HepG2 (cell line): Measurements from ENCODE around the gene DIPK1C. TPM values are rescaled to one million over a fixed set of nuclear protein-coding genes. Genes with fewer than 3 reads are reported as not detected.

Experiments used
- ATAC-seq: fragments of 200-7000 bp; cut with Tn5 transposase; 3 replicates; pipeline ENCODE4 v1.9.1; 2020; ENCODE audit warnings: mild to moderate bottlenecking, moderate library complexity
- BruUV-seq: library from RNA; stranded (reverse); fragments of 400-500 nt; replicated peaks from 2 replicates; lab custom pipeline; 2021; lab: Mats Ljungman, UMichigan
- CTCF ChIA-PET: fragments of 300-600 bp; formaldehyde crosslinking; extraction: SDS; loops from one replicate; lab custom pipeline; 2021; ENCODE audit warnings: low total read pairs, inconsistent platforms, low intra/inter-chr PET ratio; lab: Yijun Ruan, JAX
- POLR2A ChIA-PET: fragments of 350-600 bp; sonication (Branson Sonifier 250); formaldehyde crosslinking; loops from one replicate; lab custom pipeline; 2020; ENCODE audit warnings: antibody characterized with exemption, inconsistent platforms; lab: Yijun Ruan, JAX
- DNase-seq: peaks from one replicate; pipeline ENCODE4 v3.0.0-alpha.2; 2015; ENCODE audit warnings: low spot score
- FAIRE-seq: peaks from 3 replicates; lab custom pipeline; 2011; peaks lifted over from hg19 to GRCh38; lab: Jason Lieb, UNC
- H2AFZ ChIP-seq: one replicate; pipeline ENCODE4 v1.6.1; 2011; ENCODE audit warnings: low read length, inconsistent platforms
- H3K27ac ChIP-seq: fragments of 300-600 bp; 3 replicates; pipeline ENCODE4 v1.8.0; 2011; ENCODE audit warnings: mixed run types, mild to moderate bottlenecking, mixed read lengths, low read length, inconsistent platforms; ENCODE audit not compliant: insufficient read depth; ENCODE audit errors: extremely low read length
- H3K27me3 ChIP-seq, 2 experiments: fragments of 200-600 bp in 1 of 2; 2 replicates in 1 of 2; 3 replicates in 1 of 2; pipeline versions ENCODE4 v1.6.0 to v1.8.0; 2011; ENCODE audit warnings: low read length in 2 of 2, mild to moderate bottlenecking in 2 of 2, moderate library complexity in 2 of 2, inconsistent platforms in 1 of 2; ENCODE audit not compliant: insufficient read depth in 2 of 2, control insufficient read depth in 1 of 2
- H3K36me3 ChIP-seq, 2 experiments: fragments of 200-600 bp in 1 of 2; replicated peaks in 1 of 2; 2 replicates in 1 of 2; 3 replicates in 1 of 2; pipeline versions ENCODE4 v1.5.1 to v1.8.0; 2011; ENCODE audit warnings: low read length in 2 of 2, inconsistent platforms in 1 of 2; ENCODE audit not compliant: insufficient read depth in 2 of 2, control insufficient read depth in 1 of 2
- H3K4me1 ChIP-seq: 2 replicates; pipeline ENCODE4 v1.5.1; 2012; ENCODE audit warnings: low read length, inconsistent platforms; ENCODE audit not compliant: insufficient read depth
- H3K4me2 ChIP-seq: 2 replicates; pipeline ENCODE4 v1.6.0; 2011; ENCODE audit warnings: low read depth, low read length, inconsistent platforms
- H3K4me3 ChIP-seq, 3 experiments: fragments of 200-600 bp in 1 of 3; sonication (generic), shearing (Covaris generic) in 1 of 3; replicated peaks in 1 of 3; 2 replicates each; pipeline ENCODE4 v1.5.1; 2011 to 2016; ENCODE audit warnings: low read length in 3 of 3, inconsistent platforms in 2 of 3, low read depth in 2 of 3, mild to moderate bottlenecking in 2 of 3, control low read depth in 1 of 3, mixed read lengths in 1 of 3; ENCODE audit not compliant: insufficient read depth in 1 of 3
- H3K79me2 ChIP-seq: one replicate; pipeline ENCODE4 v1.6.1; 2011; ENCODE audit warnings: low read length, inconsistent platforms; ENCODE audit not compliant: insufficient read depth
- H3K9ac ChIP-seq: 2 replicates; pipeline ENCODE4 v1.6.0; 2011; ENCODE audit warnings: mild to moderate bottlenecking, low read depth, low read length, inconsistent platforms; ENCODE audit not compliant: insufficient read depth
- H3K9me3 ChIP-seq: 2 replicates; pipeline ENCODE4 v1.5.1; 2012; ENCODE audit warnings: mild to moderate bottlenecking, low read length
- H4K20me1 ChIP-seq: 2 replicates; pipeline ENCODE4 v1.6.0; 2011; ENCODE audit warnings: inconsistent platforms, mild to moderate bottlenecking, low read length, moderate library complexity; ENCODE audit not compliant: insufficient read depth
- ATF7-NPFF ChIP-seq: sonication (generic); formaldehyde crosslinking; IDR thresholded peaks from 2 replicates; pipeline ENCODE4 v1.8.1; 2023; ENCODE audit warnings: mild to moderate bottlenecking, low read depth, missing genetic modification reagents, moderate library complexity
- DRAP1 ChIP-seq: IDR thresholded peaks from 2 replicates; pipeline ENCODE4 v1.6.1; 2016; ENCODE audit warnings: missing genetic modification reagents, missing compliant biosample characterization
- GZF1 ChIP-seq: sonication (generic); formaldehyde crosslinking; IDR thresholded peaks from 2 replicates; pipeline ENCODE4 v1.5.1; 2020; ENCODE audit warnings: mild to moderate bottlenecking, missing genetic modification reagents
- ONECUT2 ChIP-seq: sonication (generic); formaldehyde crosslinking; IDR thresholded peaks from 2 replicates; pipeline ENCODE4 v1.4.0; 2020; ENCODE audit warnings: missing genetic modification reagents
- PITX1 ChIP-seq: sonication (generic); formaldehyde crosslinking; IDR thresholded peaks from 2 replicates; pipeline ENCODE4 v1.5.1; 2020; ENCODE audit warnings: mild to moderate bottlenecking, missing genetic modification reagents
- PPARG ChIP-seq: conservative IDR thresholded peaks from 2 replicates; pipeline ENCODE4 v1.6.1; 2016; ENCODE audit warnings: missing biosample characterization, missing genetic modification reagents
- RCOR2 ChIP-seq: IDR thresholded peaks from 2 replicates; pipeline ENCODE4 v1.6.1; 2016; ENCODE audit warnings: missing biosample characterization, missing genetic modification reagents
- SKI ChIP-seq: fragments of 450-650 bp; IDR thresholded peaks from one replicate; pipeline ENCODE4 v1.6.1; 2018; ENCODE audit warnings: mild to moderate bottlenecking; ENCODE audit not compliant: partially characterized antibody
- SRSF1 ChIP-seq: fragments of 200-400 bp; formaldehyde crosslinking; optimal IDR thresholded peaks from 2 replicates; pipeline ENCODE3; 2017; ENCODE audit warnings: mild to moderate bottlenecking, low read depth, low read length, moderate library complexity
- ZBTB44 ChIP-seq: sonication (generic); formaldehyde crosslinking; IDR thresholded peaks from 2 replicates; pipeline ENCODE4 v1.4.0; 2020; ENCODE audit warnings: missing genetic modification reagents
- ZC3H4 ChIP-seq: sonication (generic); formaldehyde crosslinking; IDR thresholded peaks from 2 replicates; pipeline ENCODE4 v1.4.0; 2020; ENCODE audit warnings: missing genetic modification reagents, borderline replicate concordance
- ZNF205 ChIP-seq: IDR thresholded peaks from 2 replicates; pipeline ENCODE4 v1.6.1; 2018; ENCODE audit warnings: missing biosample characterization, missing genetic modification reagents
- ZNF414 ChIP-seq: sonication (generic); formaldehyde crosslinking; IDR thresholded peaks from 2 replicates; pipeline ENCODE4 v1.5.0; 2020; ENCODE audit warnings: missing genetic modification reagents
- ZNF589 ChIP-seq: sonication (generic); formaldehyde crosslinking; conservative IDR thresholded peaks from 2 replicates; pipeline ENCODE4 v1.8.0; 2022; ENCODE audit warnings: mild to moderate bottlenecking, moderate library complexity, missing genetic modification reagents
- ZNF644 ChIP-seq: IDR thresholded peaks from 2 replicates; pipeline ENCODE4 v1.6.1; 2016; ENCODE audit warnings: low read depth
- ZNF775 ChIP-seq: sonication (generic); formaldehyde crosslinking; IDR thresholded peaks from 2 replicates; pipeline ENCODE4 v1.4.0; 2020; ENCODE audit warnings: missing genetic modification reagents, mild to moderate bottlenecking, moderate library complexity, borderline replicate concordance
- WGBS: methylation state at CpG from one replicate; pipeline ENCODE4 v1.1.6; 2017; ENCODE audit warnings: low lambda C conversion rate; 5-methylcytosine and 5-hydroxymethylcytosine counted together
- in situ Hi-C: cut with HindIII; loops from 2 replicates; pipeline ENCODE4 v1.10.0; 2017; ENCODE audit warnings: low pct_unique_long_range_greater_than_20kb; ENCODE audit not compliant: extremely low pct_ligation_motif_present
- intact Hi-C: fragments of 100-400 bp; cut with micrococcal nuclease; formaldehyde crosslinking; loops from one replicate; pipeline ENCODE4 v1.10.0; 2022; ENCODE audit not compliant: unreplicated experiment
- polyA plus RNA-seq, 8 experiments: library from polyadenylated mRNA; depleted of rRNA in 3 of 8; stranded (reverse) in 7 of 8; unstranded in 1 of 8; fragments of >200 nt; fragmentation: Illumina TruSeq in 4 of 8; extraction: Trizol in 4 of 8; gene quantifications; 2 replicates each; pipeline versions ENCODE4 v1.2.1 to v1.2.3, GENCODE V29; 2011 to 2016; ENCODE audit warnings: low read depth in 4 of 8, missing spikeins in 1 of 8, mixed read lengths in 1 of 8; ENCODE audit not compliant: insufficient read depth in 1 of 8
- total RNA-seq, 5 experiments: library from RNA; depleted of rRNA; stranded (reverse); fragments of >200 nt; fragmentation: Illumina TruSeq; extraction: Trizol; gene quantifications; 2 replicates each; pipeline ENCODE4 v1.2.3, GENCODE V29; 2016; ENCODE audit warnings: low read depth in 1 of 5

DIPK1C gene
- total and polyA plus RNA-seq, 2 of the 13 experiments (the other 11 are each of a cell fraction or from before 2014, with no cell fraction given): 1.8 TPM; not detected in 1

- WGBS: 44% methylated on average over 7 of the region's 7 CpGs
- POLR2A ChIA-PET: no interaction called here
- Histone ChIP-seq H3K36me3 (no peaks in the 10 kb centered on the region), H3K9ac (no peak overlapping the region), H3K27ac (no peak overlapping the region), H3K79me2 (no peaks in the 10 kb centered on the region), H4K20me1 (no peaks in the 10 kb centered on the region), H3K9me3 (no peaks in the 10 kb centered on the region), H3K4me2 (no peak overlapping the region), H3K4me1 (peaks cover 4% of the 10 kb centered on the region), H3K27me3 (peaks cover 3 to 70% of the 10 kb centered on the region in 2 experiments; a peak in 4 of 5 replicates), H3K4me3 (no peak overlapping the region), H2AFZ (no peak overlapping the region)
- BruUV-seq: no TSS peak
- CTCF ChIA-PET: no interaction called here
- intact Hi-C loops (no loop called here), in situ Hi-C loops (no loop called here)
- FAIRE-seq: no peak
- TF ChIP-seq GZF1 (CRISPR knock-in tag): no peak
- no peak for TF ChIP-seq PITX1 (CRISPR knock-in tag)
- TF ChIP-seq ZNF589: no peak
- no peak for DNase-seq
- no peak for ATAC-seq
Observed at GRCh38 chr18:74456017-74456348, 1.1 kb downstream of the DIPK1C start.

GRCh38 chr18:74455386-74455785 is 1.7 kb downstream of the DIPK1C start:
- Histone ChIP-seq H3K27ac (no peak overlapping the region), H3K4me3 (no peak overlapping the region), H3K4me1 (peaks cover 9% of the 10 kb centered on the region), H4K20me1 (no peaks in the 10 kb centered on the region), H3K36me3 (no peaks in the 10 kb centered on the region), H3K9ac (no peak overlapping the region), H2AFZ (no peak overlapping the region), H3K79me2 (no peaks in the 10 kb centered on the region), H3K4me2 (no peak overlapping the region), H3K27me3 (peaks cover 3 to 76% of the 10 kb centered on the region in 2 experiments; a peak in 4 of 5 replicates), H3K9me3 (no peaks in the 10 kb centered on the region)
- DNase-seq (no peak), ATAC-seq (no peak), FAIRE-seq (no peak)
- intact Hi-C loops: no loop called here
- ChIA-PET POLR2A (no interaction called here), CTCF (no interaction called here)
- in situ Hi-C loops: no loop called here
- 64% methylated on average over 10 of the region's 10 CpGs for WGBS
- no TSS peak for BruUV-seq
- TF ChIP-seq ZNF205 (CRISPR knock-in tag) (no peak), DRAP1 (CRISPR knock-in tag) (no peak), SRSF1 (no peak), PPARG (CRISPR knock-in tag) (no peak), ATF7-NPFF (CRISPR knock-in tag) (no peak), ZNF644 (CRISPR knock-in tag) (no peak), ZBTB44 (CRISPR knock-in tag) (no peak), ZNF775 (CRISPR knock-in tag) (no peak), ZC3H4 (CRISPR knock-in tag) (no peak), ONECUT2 (CRISPR knock-in tag) (no peak), SKI (no peak), RCOR2 (CRISPR knock-in tag) (no peak), ZNF414 (CRISPR knock-in tag) (no peak)
